HepG2 (cell line): ENCODE measurements around the gene RSBN1L. TPM values are rescaled to one million over a fixed set of nuclear protein-coding genes. Genes with fewer than 3 reads are reported as not detected.

Experiments
- AHR ChIP-seq: IDR thresholded peaks from 2 replicates; pipeline ENCODE4 v1.6.1; 2018; ENCODE audit warnings: missing genetic modification reagents, missing compliant biosample characterization
- AKAP8 ChIP-seq: sonication (generic); formaldehyde crosslinking; IDR thresholded peaks from 2 replicates; pipeline ENCODE4 v1.5.1; 2020; ENCODE audit warnings: mild to moderate bottlenecking, missing genetic modification reagents
- ARID4A ChIP-seq: sonication (generic); formaldehyde crosslinking; IDR thresholded peaks from 2 replicates; pipeline ENCODE4 v1.5.0; 2020; ENCODE audit warnings: mild to moderate bottlenecking, missing genetic modification reagents, borderline replicate concordance
- E2F2 ChIP-seq: sonication (generic); formaldehyde crosslinking; IDR thresholded peaks from 2 replicates; pipeline ENCODE4 v1.4.0; 2020; ENCODE audit warnings: missing genetic modification reagents, borderline replicate concordance
- HHEX ChIP-seq: IDR thresholded peaks from 2 replicates; pipeline ENCODE4 v1.6.1; 2016; ENCODE audit warnings: control low read depth
- HOXA5 ChIP-seq: sonication (generic); formaldehyde crosslinking; IDR thresholded peaks from 2 replicates; pipeline ENCODE4 v1.4.0; 2020; ENCODE audit warnings: missing genetic modification reagents
- JUND ChIP-seq: sonication (generic); formaldehyde crosslinking; IDR thresholded peaks from 2 replicates; pipeline ENCODE4 v1.8.0; 2022; ENCODE audit warnings: mild to moderate bottlenecking, missing genetic modification reagents
- LCORL ChIP-seq, 2 experiments: fragments of 450-650 bp in 1 of 2; sonication (generic) in 1 of 2; formaldehyde crosslinking in 1 of 2; IDR thresholded peaks; 2 replicates each; pipeline versions ENCODE4 v1.5.0 to v1.6.1; 2017 to 2020; ENCODE audit warnings: antibody characterized with exemption in 1 of 2, missing genetic modification reagents in 1 of 2
- MAFF ChIP-seq: IDR thresholded peaks from 2 replicates; pipeline ENCODE4 v1.6.1; 2011; ENCODE audit warnings: low read depth, low read length, improper control_type of control experiment
- MZF1 ChIP-seq: sonication (generic); formaldehyde crosslinking; IDR thresholded peaks from 2 replicates; pipeline ENCODE4 v1.8.1; 2023; ENCODE audit warnings: mild to moderate bottlenecking, missing genetic modification reagents, borderline replicate concordance
- PRMT3 ChIP-seq: sonication (generic); formaldehyde crosslinking; IDR thresholded peaks from 2 replicates; pipeline ENCODE4 v1.8.1; 2022; ENCODE audit warnings: low read depth, mild to moderate bottlenecking, moderate library complexity, missing genetic modification reagents, borderline replicate concordance
- SALL1 ChIP-seq: sonication (generic); formaldehyde crosslinking; IDR thresholded peaks from 2 replicates; pipeline ENCODE4 v1.8.0; 2022; ENCODE audit warnings: mild to moderate bottlenecking, missing genetic modification reagents
- SAP130 ChIP-seq: IDR thresholded peaks from 2 replicates; pipeline ENCODE4 v1.6.1; 2016; ENCODE audit warnings: low read depth
- SP2 ChIP-seq: sonication (generic); formaldehyde crosslinking; IDR thresholded peaks from 2 replicates; pipeline ENCODE4 v1.5.1; 2020; ENCODE audit warnings: mild to moderate bottlenecking, missing genetic modification reagents
- THRA ChIP-seq: sonication (generic); formaldehyde crosslinking; IDR thresholded peaks from 2 replicates; pipeline ENCODE4 v1.4.0; 2020; ENCODE audit warnings: missing genetic modification reagents, borderline replicate concordance
- ZFP82 ChIP-seq: sonication (generic); formaldehyde crosslinking; IDR thresholded peaks from 2 replicates; pipeline ENCODE4 v1.5.1; 2020; ENCODE audit warnings: mild to moderate bottlenecking, missing genetic modification reagents, borderline replicate concordance
- ZNF225 ChIP-seq: sonication (generic); formaldehyde crosslinking; IDR thresholded peaks from 2 replicates; pipeline ENCODE4 v1.4.0; 2020; ENCODE audit warnings: mild to moderate bottlenecking, missing genetic modification reagents
- ZNF30 ChIP-seq: sonication (generic); formaldehyde crosslinking; IDR thresholded peaks from 2 replicates; pipeline ENCODE4 v1.5.0; 2020; ENCODE audit warnings: mild to moderate bottlenecking, missing genetic modification reagents
- ZNF329 ChIP-seq: sonication (generic); formaldehyde crosslinking; IDR thresholded peaks from 2 replicates; pipeline ENCODE4 v1.9.0; 2021; ENCODE audit warnings: low read depth, mild to moderate bottlenecking, missing genetic modification reagents
- ZNF354B ChIP-seq: sonication (generic); formaldehyde crosslinking; IDR thresholded peaks from 2 replicates; pipeline ENCODE4 v1.8.0; 2022; ENCODE audit warnings: mild to moderate bottlenecking, missing genetic modification reagents
- ZNF577 ChIP-seq: sonication (generic); formaldehyde crosslinking; IDR thresholded peaks from 2 replicates; pipeline ENCODE4 v1.4.0; 2020; ENCODE audit warnings: mild to moderate bottlenecking, low read depth, missing genetic modification reagents, borderline replicate concordance
- ZNF652 ChIP-seq: IDR thresholded peaks from 2 replicates; pipeline ENCODE4 v1.6.1; 2016; ENCODE audit warnings: low read depth, borderline replicate concordance
- ZNF772 ChIP-seq: sonication (generic); formaldehyde crosslinking; IDR thresholded peaks from 2 replicates; pipeline ENCODE4 v1.5.0; 2020; ENCODE audit warnings: mild to moderate bottlenecking, missing genetic modification reagents
- ZNF773 ChIP-seq: sonication (generic); formaldehyde crosslinking; IDR thresholded peaks from 2 replicates; pipeline ENCODE4 v1.4.0; 2020; ENCODE audit warnings: missing genetic modification reagents, borderline replicate concordance
- polyA plus RNA-seq, 8 experiments: library from polyadenylated mRNA; depleted of rRNA in 3 of 8; stranded (reverse) in 7 of 8; unstranded in 1 of 8; fragments of >200 nt; fragmentation: Illumina TruSeq in 4 of 8; extraction: Trizol in 4 of 8; gene quantifications; 2 replicates each; pipeline versions ENCODE4 v1.2.1 to v1.2.3, GENCODE V29; 2011 to 2016; ENCODE audit warnings: low read depth in 4 of 8, missing spikeins in 1 of 8, mixed read lengths in 1 of 8; ENCODE audit not compliant: insufficient read depth in 1 of 8
- total RNA-seq, 5 experiments: library from RNA; depleted of rRNA; stranded (reverse); fragments of >200 nt; fragmentation: Illumina TruSeq; extraction: Trizol; gene quantifications; 2 replicates each; pipeline ENCODE4 v1.2.3, GENCODE V29; 2016; ENCODE audit warnings: low read depth in 1 of 5

RSBN1L gene
- total and polyA plus RNA-seq, 2 of the 13 experiments (the other 11 are each of a cell fraction or from before 2014, with no cell fraction given), result 7.7 to 21.3 TPM

GRCh38 chr7:77696643-77697534, 630 bp downstream of the RSBN1L start (continued):
- no peak for TF ChIP-seq E2F2
- TF ChIP-seq PRMT3 (CRISPR knock-in tag), result no peak
- no peak for TF ChIP-seq LCORL (IDR thresholded peaks at IDR 0.05)
- no peak for TF ChIP-seq LCORL (CRISPR knock-in tag; IDR thresholded peaks at IDR 0.05)
- no peak for TF ChIP-seq MAFF
- no peak for TF ChIP-seq ZNF577 (CRISPR knock-in tag)
- no peak for TF ChIP-seq SP2 (CRISPR knock-in tag)
- no peak for TF ChIP-seq ZNF354B
- no peak for TF ChIP-seq ZNF772 (CRISPR knock-in tag)
- no peak for TF ChIP-seq THRA (CRISPR knock-in tag)
- no peak for TF ChIP-seq MZF1 (CRISPR knock-in tag)
- peak; percentile 73 for TF ChIP-seq SAP130 (CRISPR knock-in tag)
- no peak for TF ChIP-seq AKAP8 (CRISPR knock-in tag)
- no peak for TF ChIP-seq HHEX
- TF ChIP-seq ZNF773 (CRISPR knock-in tag), result no peak
- TF ChIP-seq ZNF652 (CRISPR knock-in tag), result no peak
- TF ChIP-seq AHR (CRISPR knock-in tag), result no peak
- no peak for TF ChIP-seq ZNF329 (CRISPR knock-in tag)
- TF ChIP-seq ZFP82 (CRISPR knock-in tag), result peak; percentile 71; the same call in 1 of the 2 replicates
- no peak for TF ChIP-seq JUND (CRISPR knock-in tag)
- TF ChIP-seq HOXA5 (CRISPR knock-in tag), result no peak; the same call in 1 of the 2 replicates
- TF ChIP-seq ZNF225 (CRISPR knock-in tag), result no peak
- TF ChIP-seq ZNF30 (CRISPR knock-in tag), result peak; percentile 61; the same call in 1 of the 2 replicates
- peak; percentile 90 for TF ChIP-seq ARID4A (CRISPR knock-in tag)
- TF ChIP-seq SALL1, result no peak
